ENCODE measurements around the gene CRAMP1. TPM values are rescaled to one million over a fixed set of nuclear protein-coding genes. Genes with fewer than 3 reads are reported as not detected.
A peak's percentile ranks its signal among the peaks of the same experiment; 100 is the strongest.

Gene CRAMP1
- total RNA-seq, 1 donor from 2014 or later = 18.0 TPM

- H3K4me3 ChIP-seq (ENCODE audit: insufficient read depth, low read depth, low read length) = peak overlapping the region; percentile 25
- H3K9ac ChIP-seq (ENCODE audit: low read length) = peak overlapping the region; percentile 79
- H3K4me3 Mint-ChIP-seq (ENCODE audit: unreplicated experiment) = peak overlapping the region; percentile 29
- peaks cover 30% of the 10 kb centered on the region for H3K36me3 Mint-ChIP-seq (ENCODE audit: low read depth, unreplicated experiment)
- H3K4me2 ChIP-seq (ENCODE audit: low read length) = peak overlapping the region; percentile 68
- H3K9me3 Mint-ChIP-seq (ENCODE audit: unreplicated experiment) = no peaks in the 10 kb centered on the region
- H3K4me1 Mint-ChIP-seq (ENCODE audit: low read depth, unreplicated experiment) = peaks cover 53% of the 10 kb centered on the region
- H4K20me1 ChIP-seq (ENCODE audit: insufficient read depth, low read length) = peaks cover 20% of the 10 kb centered on the region
- DNase-seq (ENCODE audit: low read depth) = peak; percentile 92
- TF ChIP-seq, protein P1, sequence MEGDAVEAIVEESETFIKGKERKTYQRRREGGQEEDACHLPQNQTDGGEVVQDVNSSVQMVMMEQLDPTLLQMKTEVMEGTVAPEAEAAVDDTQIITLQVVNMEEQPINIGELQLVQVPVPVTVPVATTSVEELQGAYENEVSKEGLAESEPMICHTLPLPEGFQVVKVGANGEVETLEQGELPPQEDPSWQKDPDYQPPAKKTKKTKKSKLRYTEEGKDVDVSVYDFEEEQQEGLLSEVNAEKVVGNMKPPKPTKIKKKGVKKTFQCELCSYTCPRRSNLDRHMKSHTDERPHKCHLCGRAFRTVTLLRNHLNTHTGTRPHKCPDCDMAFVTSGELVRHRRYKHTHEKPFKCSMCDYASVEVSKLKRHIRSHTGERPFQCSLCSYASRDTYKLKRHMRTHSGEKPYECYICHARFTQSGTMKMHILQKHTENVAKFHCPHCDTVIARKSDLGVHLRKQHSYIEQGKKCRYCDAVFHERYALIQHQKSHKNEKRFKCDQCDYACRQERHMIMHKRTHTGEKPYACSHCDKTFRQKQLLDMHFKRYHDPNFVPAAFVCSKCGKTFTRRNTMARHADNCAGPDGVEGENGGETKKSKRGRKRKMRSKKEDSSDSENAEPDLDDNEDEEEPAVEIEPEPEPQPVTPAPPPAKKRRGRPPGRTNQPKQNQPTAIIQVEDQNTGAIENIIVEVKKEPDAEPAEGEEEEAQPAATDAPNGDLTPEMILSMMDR (IDR thresholded peaks at IDR 0.05; ENCODE audit: insufficient read depth, low read depth, low read length) = no peak
- no peak for TF ChIP-seq EZH2 (IDR thresholded peaks at IDR 0.05; ENCODE audit: insufficient read depth, low read length)
- peaks cover 89% of the 10 kb centered on the region for H3K79me2 ChIP-seq (ENCODE audit: insufficient read depth, low read length)
- H3K27ac Mint-ChIP-seq (ENCODE audit: unreplicated experiment) = peak overlapping the region; percentile 97
- FAIRE-seq = no peak
- H3K9me3 ChIP-seq (ENCODE audit: insufficient read depth, low read depth, low read length) = no peaks in the 10 kb centered on the region
- peaks cover 47% of the 10 kb centered on the region for H3K36me3 ChIP-seq (ENCODE audit: insufficient read depth, low read length)
- peak overlapping the region; percentile 97 for H3K27ac ChIP-seq (ENCODE audit: low read depth, low read length)
- peaks cover 49% of the 10 kb centered on the region for H3K4me1 ChIP-seq (ENCODE audit: insufficient read depth, low read length)
- H3K27me3 ChIP-seq (ENCODE audit: insufficient read depth, low read length) = no peaks in the 10 kb centered on the region
- H3K27me3 Mint-ChIP-seq (ENCODE audit: low read depth, unreplicated experiment) = no peaks in the 10 kb centered on the region
- no peak overlapping the region for H2AFZ ChIP-seq (ENCODE audit: low read depth, low read length)
Measured at GRCh38 chr16:1688807-1689560, 76.8 kb downstream of the CRAMP1 start.

DNA sequence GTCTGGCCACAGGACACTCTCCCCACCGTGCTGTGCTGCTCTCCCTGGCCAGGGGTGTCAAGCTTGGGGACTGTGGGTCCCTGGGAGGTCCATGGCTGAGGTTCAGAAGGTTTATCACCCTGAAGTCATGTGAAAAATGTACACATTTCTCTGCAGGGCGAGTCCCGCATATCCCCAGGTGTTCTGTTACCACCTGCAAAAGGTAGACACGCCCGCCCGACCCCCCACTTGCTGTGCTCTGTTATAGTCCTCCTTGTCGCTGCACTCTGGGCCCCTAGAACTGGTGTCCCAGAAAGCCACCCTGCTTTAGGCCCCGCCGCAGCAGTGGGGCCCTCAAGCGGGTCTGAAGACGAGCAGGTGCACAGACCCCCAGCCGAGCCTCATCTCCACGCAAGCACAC is 77.7 kb downstream of the CRAMP1 start:
- Mint-ChIP-seq H3K4me1 (ENCODE audit: low read depth, unreplicated experiment) (peaks cover 53% of the 10 kb centered on the region), H3K27me3 (ENCODE audit: low read depth, unreplicated experiment) (no peaks in the 10 kb centered on the region), H3K36me3 (ENCODE audit: low read depth, unreplicated experiment) (peaks cover 34% of the 10 kb centered on the region), H3K4me3 (ENCODE audit: unreplicated experiment) (no peak overlapping the region), H3K27ac (ENCODE audit: unreplicated experiment) (peak overlapping the region; percentile 97), H3K9me3 (ENCODE audit: unreplicated experiment) (no peaks in the 10 kb centered on the region)
- Histone ChIP-seq H3K4me2 (ENCODE audit: low read length) (peak overlapping the region; percentile 68), H2AFZ (ENCODE audit: low read depth, low read length) (no peak overlapping the region), H3K79me2 (ENCODE audit: insufficient read depth, low read length) (peaks cover 89% of the 10 kb centered on the region), H3K27me3 (ENCODE audit: insufficient read depth, low read length) (no peaks in the 10 kb centered on the region), H4K20me1 (ENCODE audit: insufficient read depth, low read length) (peaks cover 18% of the 10 kb centered on the region), H3K9ac (ENCODE audit: low read length) (peak overlapping the region; percentile 75), H3K4me1 (ENCODE audit: insufficient read depth, low read length) (peaks cover 49% of the 10 kb centered on the region), H3K27ac (ENCODE audit: low read depth, low read length) (peak overlapping the region; percentile 97), H3K4me3 (ENCODE audit: insufficient read depth, low read depth, low read length) (no peak overlapping the region), H3K9me3 (ENCODE audit: insufficient read depth, low read depth, low read length) (no peaks in the 10 kb centered on the region), H3K36me3 (ENCODE audit: insufficient read depth, low read length) (peaks cover 52% of the 10 kb centered on the region)
- DNase-seq (ENCODE audit: low read depth) = no peak
- FAIRE-seq = no peak
- no peak for TF ChIP-seq EZH2 (IDR thresholded peaks at IDR 0.05; ENCODE audit: insufficient read depth, low read length)
- TF ChIP-seq, protein P1 (IDR thresholded peaks at IDR 0.05; ENCODE audit: insufficient read depth, low read depth, low read length) = no peak

GRCh38 chr16:1690810-1691209 is 78.7 kb downstream of the CRAMP1 start:
- Histone ChIP-seq H3K4me2 (ENCODE audit: low read length) (peak overlapping the region; percentile 82), H3K4me1 (ENCODE audit: insufficient read depth, low read length) (peaks cover 49% of the 10 kb centered on the region), H3K27me3 (ENCODE audit: insufficient read depth, low read length) (no peaks in the 10 kb centered on the region), H3K36me3 (ENCODE audit: insufficient read depth, low read length) (peaks cover 45% of the 10 kb centered on the region), H3K4me3 (ENCODE audit: insufficient read depth, low read depth, low read length) (no peak overlapping the region), H2AFZ (ENCODE audit: low read depth, low read length) (no peak overlapping the region), H3K9ac (ENCODE audit: low read length) (peak overlapping the region; percentile 69), H3K79me2 (ENCODE audit: insufficient read depth, low read length) (peaks cover 87% of the 10 kb centered on the region), H3K27ac (ENCODE audit: low read depth, low read length) (peak overlapping the region; percentile 97), H4K20me1 (ENCODE audit: insufficient read depth, low read length) (peaks cover 14% of the 10 kb centered on the region), H3K9me3 (ENCODE audit: insufficient read depth, low read depth, low read length) (no peaks in the 10 kb centered on the region)
- peak overlapping the region; percentile 22 for H3K27ac Mint-ChIP-seq (ENCODE audit: unreplicated experiment)
- DNase-seq (ENCODE audit: low read depth) (no peak), FAIRE-seq (no peak)
- no peak overlapping the region for H3K4me3 Mint-ChIP-seq (ENCODE audit: unreplicated experiment)
- no peaks in the 10 kb centered on the region for H3K9me3 Mint-ChIP-seq (ENCODE audit: unreplicated experiment)
- H3K4me1 Mint-ChIP-seq (ENCODE audit: low read depth, unreplicated experiment) = peaks cover 53% of the 10 kb centered on the region
- TF ChIP-seq EZH2 (IDR thresholded peaks at IDR 0.05; ENCODE audit: insufficient read depth, low read length) = no peak
- TF ChIP-seq, protein P1 (IDR thresholded peaks at IDR 0.05; ENCODE audit: insufficient read depth, low read depth, low read length) = no peak
- H3K27me3 Mint-ChIP-seq (ENCODE audit: low read depth, unreplicated experiment) = no peaks in the 10 kb centered on the region
- peaks cover 34% of the 10 kb centered on the region for H3K36me3 Mint-ChIP-seq (ENCODE audit: low read depth, unreplicated experiment)
